Activated T-helper 17 cell treated with anti-CD3 and anti-CD28 coated beads, Interleukin-2, amount 50 U/mL, for 72 hours (primary cell): ENCODE measurements around the gene CYTL1. TPM values are rescaled to one million over a fixed set of nuclear protein-coding genes. Genes with fewer than 3 reads are reported as not detected.
"Not testable (repeated sequence)": the region's sequence is repeated elsewhere in the genome, so short reads cannot be mapped to it uniquely, and the experiment has no call there.

Source experiments
- ATAC-seq: fragments of 150-1000 bp; cut with Tn5 transposase; replicated peaks from 2 replicates; pipeline ENCODE4 v1.10.0; 2021; ENCODE audit warnings: mild to moderate bottlenecking, moderate library complexity
- H3K27ac Mint-ChIP-seq: one replicate; pipeline ENCODE4 v1.8.0; 2022; ENCODE audit warnings: mixed read lengths
- H3K27me3 Mint-ChIP-seq: one replicate; pipeline ENCODE4 v1.8.0; 2022; ENCODE audit warnings: mixed read lengths
- H3K36me3 Mint-ChIP-seq: one replicate; pipeline ENCODE4 v1.8.0; 2022; ENCODE audit warnings: low read depth, mild to moderate bottlenecking, mixed read lengths
- H3K4me1 Mint-ChIP-seq: one replicate; pipeline ENCODE4 v1.8.0; 2022; ENCODE audit warnings: mixed read lengths
- H3K4me3 Mint-ChIP-seq: one replicate; pipeline ENCODE4 v1.8.0; 2022; ENCODE audit warnings: mild to moderate bottlenecking, mixed read lengths
- H3K9me3 Mint-ChIP-seq: one replicate; pipeline ENCODE4 v1.8.0; 2022; ENCODE audit warnings: mixed read lengths
- total RNA-seq, 2 donors: library from RNA; stranded (reverse); gene quantifications; one replicate each; pipeline ENCODE4 v1.2.3, GENCODE V29; 2022

CYTL1 gene
- total RNA-seq, 2 donors from 2014 or later, result not detected

DNA sequence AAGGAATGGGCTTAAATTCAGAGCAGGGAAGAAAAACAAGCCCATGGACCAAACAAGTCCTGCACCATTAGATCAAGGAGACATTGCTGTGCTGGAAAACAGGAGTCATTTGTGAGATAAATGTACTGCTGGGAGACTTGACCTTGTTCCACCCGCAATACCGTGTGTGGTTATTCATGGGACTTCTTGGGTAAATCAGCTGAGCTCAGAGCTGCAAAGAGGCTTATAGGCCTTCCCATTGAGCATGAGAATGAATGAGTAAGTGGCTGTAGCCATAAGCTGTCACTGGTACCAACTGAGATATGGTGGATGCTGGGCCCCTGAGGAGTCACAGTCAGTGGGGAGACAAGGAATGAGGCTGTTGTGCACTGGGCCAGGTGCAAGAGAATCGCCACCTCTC, 2.3 kb upstream of the CYTL1 start:
- ATAC-seq, result no peak

DNA sequence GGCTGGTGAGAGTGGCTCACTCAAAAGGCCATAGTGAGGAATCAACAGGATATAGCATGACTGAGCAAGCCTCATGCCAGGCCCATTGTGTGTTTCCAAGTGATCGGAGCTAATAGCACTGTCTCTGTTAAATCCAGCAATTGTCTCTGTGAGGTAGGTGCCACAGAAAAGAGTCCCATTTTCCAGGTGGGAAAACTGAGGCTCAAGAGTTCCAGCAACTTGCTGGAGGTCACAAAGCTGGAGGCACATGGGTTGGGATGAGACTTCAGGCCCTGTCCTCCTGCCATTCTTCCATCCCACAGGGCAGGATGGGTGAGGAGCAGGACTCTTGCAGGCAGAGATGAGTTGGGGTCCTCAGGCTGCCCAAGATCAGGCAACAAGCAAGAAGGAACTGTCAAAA, 1.1 kb upstream of the CYTL1 start:
- H3K4me1 Mint-ChIP-seq, result no peaks in the 10 kb centered on the region
- no peak overlapping the region for H3K27ac Mint-ChIP-seq
- ATAC-seq, result no peak
- no peaks in the 10 kb centered on the region for H3K36me3 Mint-ChIP-seq
- no peak overlapping the region for H3K4me3 Mint-ChIP-seq
- peaks cover 23% of the 10 kb centered on the region for H3K27me3 Mint-ChIP-seq
- H3K9me3 Mint-ChIP-seq, result no peaks in the 10 kb centered on the region

More for the DNA sequence above, 2.3 kb upstream of the CYTL1 start:
- H3K27me3 Mint-ChIP-seq, result peaks cover 22% of the 10 kb centered on the region
- no peak overlapping the region for H3K27ac Mint-ChIP-seq
- no peaks in the 10 kb centered on the region for H3K9me3 Mint-ChIP-seq
- H3K4me3 Mint-ChIP-seq, result no peak overlapping the region
- no peaks in the 10 kb centered on the region for H3K36me3 Mint-ChIP-seq
- H3K4me1 Mint-ChIP-seq, result no peaks in the 10 kb centered on the region

DNA sequence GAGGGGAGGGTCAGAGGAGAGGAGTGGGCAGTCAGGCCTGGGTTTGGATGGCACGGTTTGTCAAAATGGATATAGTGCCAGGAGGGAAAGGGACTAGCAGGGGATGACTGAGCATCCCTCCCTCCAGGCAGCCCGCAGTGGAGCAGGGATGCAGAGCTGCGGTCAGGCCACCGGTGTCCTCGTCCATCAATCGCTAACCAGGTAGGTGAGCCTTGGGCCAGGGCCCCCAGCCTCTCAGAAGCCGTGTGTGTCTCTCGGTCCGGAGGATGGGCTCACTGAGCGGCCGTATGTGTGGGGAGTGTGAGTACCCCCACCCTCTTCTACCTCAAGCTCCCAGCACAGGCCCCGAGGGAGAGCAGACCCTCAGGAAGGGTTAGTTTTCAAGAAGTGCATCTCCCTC, 538 bp upstream of the CYTL1 start:
- H3K36me3 Mint-ChIP-seq, result no peaks in the 10 kb centered on the region

DNA sequence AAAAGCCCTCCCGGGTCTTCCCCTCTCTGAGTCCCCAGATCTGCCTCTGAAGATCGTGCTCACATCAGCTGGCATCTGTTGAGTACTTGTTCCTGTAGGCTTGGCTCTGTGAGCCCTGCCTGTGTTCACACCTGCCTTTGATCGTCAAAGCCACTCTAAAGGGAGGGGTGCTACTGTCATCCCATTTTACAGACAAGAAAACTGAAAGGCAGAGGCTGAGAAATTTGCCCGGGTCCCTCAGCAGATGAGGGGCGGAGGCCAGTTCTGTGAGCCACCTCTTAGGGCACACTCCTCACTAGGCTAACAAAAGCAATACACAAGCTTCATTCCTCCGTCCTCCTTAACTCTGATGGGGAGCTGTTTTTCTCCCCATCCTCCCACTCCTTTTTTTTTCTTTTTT, 655 bp downstream of the CYTL1 start:
- Mint-ChIP-seq H3K27ac (no peak overlapping the region), H3K36me3 (no peaks in the 10 kb centered on the region), H3K4me3 (no peak overlapping the region), H3K9me3 (no peaks in the 10 kb centered on the region), H3K4me1 (no peaks in the 10 kb centered on the region), H3K27me3 (peaks cover 27% of the 10 kb centered on the region)
- no peak for ATAC-seq

More for the DNA sequence above, 538 bp upstream of the CYTL1 start:
- Mint-ChIP-seq H3K9me3 (no peaks in the 10 kb centered on the region), H3K27me3 (peaks cover 23% of the 10 kb centered on the region), H3K4me3 (no peak overlapping the region), H3K27ac (no peak overlapping the region), H3K4me1 (no peaks in the 10 kb centered on the region)
- ATAC-seq, result no peak

DNA sequence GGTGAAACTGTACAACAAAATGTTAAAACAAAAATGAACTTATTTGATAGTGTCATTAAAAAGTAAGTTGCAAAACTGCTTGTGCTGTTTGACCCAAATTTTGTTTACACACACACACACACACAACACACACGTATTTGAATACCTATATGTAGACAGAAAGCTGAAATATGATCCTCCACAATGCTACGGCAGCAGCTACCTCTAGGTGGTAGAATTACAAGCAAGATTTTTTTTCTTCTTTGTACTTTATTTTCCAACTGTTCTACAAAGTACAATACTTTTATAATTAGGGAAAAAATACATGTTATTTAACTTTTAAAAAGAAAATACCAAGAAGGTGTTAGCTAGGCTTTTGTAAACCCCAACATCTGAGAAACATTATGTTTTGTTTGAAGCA, 1.2 kb downstream of the CYTL1 start:
- Mint-ChIP-seq H3K27me3 (peaks cover 31% of the 10 kb centered on the region), H3K36me3 (no peaks in the 10 kb centered on the region), H3K9me3 (no peaks in the 10 kb centered on the region), H3K4me3 (no peak overlapping the region), H3K27ac (no peak overlapping the region), H3K4me1 (no peaks in the 10 kb centered on the region)
- ATAC-seq, result no peak

DNA sequence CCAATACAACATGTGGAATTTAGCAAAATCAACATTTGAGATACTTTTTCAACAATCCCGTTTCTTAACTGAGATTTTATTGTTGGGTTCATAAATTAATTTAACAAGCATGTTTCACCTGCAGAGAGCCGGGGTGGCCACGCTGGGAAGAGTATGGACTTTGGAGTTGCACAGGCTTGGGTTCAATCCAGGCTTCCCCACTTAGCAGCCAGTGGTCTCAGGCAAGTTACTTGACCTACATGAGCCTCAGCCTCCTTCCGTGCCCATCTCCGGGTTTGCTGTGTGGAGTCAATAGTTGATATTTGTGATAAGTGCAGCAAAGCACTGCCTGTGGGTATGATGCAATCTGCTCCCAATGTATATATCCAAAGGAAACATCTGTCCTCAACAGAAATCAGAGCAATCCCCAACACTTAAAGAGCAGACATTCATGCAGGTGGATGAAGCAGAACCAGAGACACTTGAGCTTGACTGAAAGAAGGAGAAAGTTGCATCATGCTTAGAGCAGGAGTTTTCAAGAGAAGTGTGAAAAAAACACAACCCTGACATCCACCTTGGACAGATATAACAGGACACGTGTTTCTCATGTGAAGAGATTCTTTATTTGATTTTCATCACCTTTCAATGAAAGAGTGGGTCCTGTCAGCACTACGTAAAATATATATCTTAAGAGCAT, 5.1 kb downstream of the CYTL1 start:
- Mint-ChIP-seq H3K4me1 (no peaks in the 10 kb centered on the region), H3K9me3 (no peaks in the 10 kb centered on the region), H3K27ac (no peak overlapping the region), H3K27me3 (peaks cover 45% of the 10 kb centered on the region), H3K4me3 (no peak overlapping the region), H3K36me3 (no peaks in the 10 kb centered on the region)
- no peak for ATAC-seq

DNA sequence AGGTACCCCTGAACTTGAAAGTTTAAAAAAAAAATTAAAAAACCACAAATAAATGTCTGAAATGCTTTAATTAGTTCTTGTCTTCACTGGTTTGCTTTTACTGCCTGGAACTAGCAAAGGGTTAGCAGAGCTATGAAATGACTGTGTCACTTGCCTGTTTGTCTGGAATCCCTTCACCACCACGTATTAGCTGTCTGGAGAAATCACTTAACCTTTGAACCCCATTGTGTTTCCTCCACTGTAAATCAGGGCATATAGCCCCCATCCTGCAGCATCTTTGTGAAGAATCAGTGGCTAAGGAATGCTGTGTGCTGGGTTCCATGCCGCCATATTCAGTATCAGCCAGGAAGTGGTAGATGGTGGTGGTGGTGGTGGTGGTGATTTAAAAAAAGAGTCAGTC, 6.3 kb downstream of the CYTL1 start:
- Mint-ChIP-seq H3K27me3 (peaks cover 52% of the 10 kb centered on the region), H3K36me3 (no peaks in the 10 kb centered on the region), H3K9me3 (no peaks in the 10 kb centered on the region), H3K4me1 (no peaks in the 10 kb centered on the region), H3K4me3 (no peak overlapping the region), H3K27ac (no peak overlapping the region)
- ATAC-seq, result no peak

DNA sequence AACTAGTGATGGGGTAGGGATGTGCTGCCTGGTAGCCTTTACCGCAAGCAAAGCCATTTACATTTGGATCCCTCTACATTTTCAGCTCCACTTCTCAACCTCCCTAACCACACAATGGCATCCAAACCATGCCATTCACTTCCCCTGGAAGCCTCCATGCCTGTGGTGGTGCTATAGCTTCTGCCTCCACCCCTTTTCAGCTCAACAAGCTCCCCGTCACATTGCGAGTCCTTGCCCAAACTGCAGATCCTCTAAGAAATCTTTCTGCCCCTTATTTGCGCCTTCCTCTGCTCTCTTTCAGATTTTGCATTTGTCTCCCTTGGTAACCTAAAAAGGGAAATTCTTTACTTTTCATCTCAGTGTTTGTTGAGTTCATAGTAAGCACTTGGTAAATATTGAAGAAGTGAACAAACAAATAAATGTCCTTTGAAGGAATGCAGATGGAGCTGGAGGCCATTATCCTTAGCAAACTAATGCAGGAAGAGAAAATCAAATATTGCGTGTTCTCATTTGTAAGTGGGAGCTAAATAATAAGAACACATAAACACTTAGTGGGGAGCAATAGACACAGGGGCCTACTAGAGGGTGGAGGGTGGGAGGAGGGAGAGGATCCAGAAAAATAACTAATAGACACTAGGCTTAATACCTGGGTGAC, 6.9 kb downstream of the CYTL1 start:
- no peaks in the 10 kb centered on the region for H3K9me3 Mint-ChIP-seq
- no peak for ATAC-seq
- H3K27me3 Mint-ChIP-seq, result peaks cover 49% of the 10 kb centered on the region
- H3K4me3 Mint-ChIP-seq, result no peak overlapping the region
- H3K27ac Mint-ChIP-seq, result no peak overlapping the region
- no peaks in the 10 kb centered on the region for H3K36me3 Mint-ChIP-seq
- no peaks in the 10 kb centered on the region for H3K4me1 Mint-ChIP-seq

DNA sequence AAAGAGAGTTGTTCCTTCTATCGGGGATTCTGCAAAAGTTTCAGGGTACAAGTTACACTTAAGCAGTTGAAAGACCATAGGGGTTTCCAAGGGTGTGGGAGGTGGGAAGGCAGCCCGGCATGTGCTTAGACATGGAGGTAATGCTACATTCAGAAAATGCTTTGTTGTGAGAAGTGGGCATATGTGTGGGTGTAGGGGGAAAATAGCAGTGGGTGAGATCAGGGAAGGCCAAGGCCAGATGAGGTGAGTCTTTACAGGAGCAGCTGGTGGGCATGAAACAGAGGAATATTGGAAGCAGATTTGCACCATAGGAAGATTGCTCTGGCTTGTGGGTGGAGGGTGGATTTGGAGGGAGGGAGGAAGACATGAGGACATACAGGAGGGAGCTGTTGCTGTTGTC, 8.3 kb downstream of the CYTL1 start:
- Mint-ChIP-seq H3K9me3 (no peaks in the 10 kb centered on the region), H3K36me3 (no peaks in the 10 kb centered on the region), H3K4me3 (no peak overlapping the region), H3K4me1 (no peaks in the 10 kb centered on the region), H3K27me3 (peaks cover 36% of the 10 kb centered on the region), H3K27ac (no peak overlapping the region)
- ATAC-seq, result no peak

DNA sequence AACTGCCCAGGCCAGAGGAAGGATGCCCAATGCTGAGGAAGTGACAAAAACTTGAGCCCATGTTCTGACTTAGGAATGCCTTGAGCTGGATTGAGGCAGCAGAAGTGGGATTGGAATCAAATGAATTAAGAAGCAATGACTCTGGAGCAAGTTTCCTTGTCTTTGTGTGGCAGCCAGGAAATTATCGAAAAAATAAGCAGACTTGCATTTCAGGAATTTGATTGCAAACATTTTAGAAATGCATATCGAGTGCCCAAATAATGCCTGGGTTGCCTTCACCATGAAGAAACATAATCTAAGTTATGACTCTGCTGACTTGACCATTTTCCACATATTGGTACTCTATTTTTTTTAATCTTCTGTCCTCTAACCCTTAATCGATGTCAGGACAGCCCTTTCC, 9.5 kb downstream of the CYTL1 start:
- H3K9me3 Mint-ChIP-seq, result no peaks in the 10 kb centered on the region
- no peak for ATAC-seq
- H3K27ac Mint-ChIP-seq, result no peak overlapping the region
- no peaks in the 10 kb centered on the region for H3K4me1 Mint-ChIP-seq
- no peak overlapping the region for H3K4me3 Mint-ChIP-seq
- peaks cover 35% of the 10 kb centered on the region for H3K27me3 Mint-ChIP-seq
- no peaks in the 10 kb centered on the region for H3K36me3 Mint-ChIP-seq

DNA sequence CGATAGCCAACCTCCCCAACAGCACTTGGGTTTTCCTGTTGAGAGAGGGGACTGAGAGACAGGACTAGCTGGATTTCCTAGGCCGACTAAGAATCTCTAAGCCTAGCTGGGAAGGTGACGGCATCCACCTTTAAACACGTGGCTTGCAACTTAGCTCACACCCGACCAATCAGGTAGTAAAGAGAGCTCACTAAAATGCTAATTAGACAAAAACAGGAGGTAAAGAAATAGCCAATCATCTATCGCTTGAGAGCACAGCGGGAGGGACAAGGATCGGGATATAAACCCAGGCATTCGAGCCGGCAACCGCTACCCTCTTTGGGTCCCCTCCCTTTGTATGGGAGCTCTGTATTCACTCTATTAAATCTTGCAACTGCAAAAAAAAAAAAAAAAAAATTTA, 12.3 kb downstream of the CYTL1 start:
- not testable (repeated sequence) for H3K4me3 Mint-ChIP-seq, H3K4me1 Mint-ChIP-seq, H3K27ac Mint-ChIP-seq, ATAC-seq, H3K36me3 Mint-ChIP-seq, H3K9me3 Mint-ChIP-seq
- H3K27me3 Mint-ChIP-seq, result peaks cover 40% of the 10 kb centered on the region

DNA sequence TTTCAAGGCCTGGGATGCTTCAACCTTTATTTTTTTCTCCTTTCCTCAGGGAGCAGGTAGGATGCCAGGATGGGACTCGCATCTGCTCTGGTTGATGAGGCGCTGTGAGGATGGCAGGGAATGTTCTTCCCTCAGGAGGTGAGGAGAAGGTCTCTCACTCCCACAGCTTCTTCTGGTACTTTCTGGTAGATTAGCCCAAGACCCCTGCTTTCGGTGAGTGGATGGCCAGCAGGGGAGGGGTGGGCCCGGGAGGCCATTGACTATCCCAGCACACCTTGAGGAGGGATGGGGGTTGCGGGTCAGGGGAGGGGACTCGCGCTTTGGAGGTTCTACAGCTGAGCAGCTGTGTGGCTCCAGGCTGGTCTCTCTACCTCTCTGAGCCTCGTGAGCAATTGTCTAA, 14.8 kb downstream of the CYTL1 start:
- Mint-ChIP-seq H3K4me3 (no peak overlapping the region), H3K9me3 (no peaks in the 10 kb centered on the region), H3K27me3 (peaks cover 40% of the 10 kb centered on the region), H3K36me3 (no peaks in the 10 kb centered on the region), H3K4me1 (no peaks in the 10 kb centered on the region), H3K27ac (no peak overlapping the region)
- no peak for ATAC-seq

DNA sequence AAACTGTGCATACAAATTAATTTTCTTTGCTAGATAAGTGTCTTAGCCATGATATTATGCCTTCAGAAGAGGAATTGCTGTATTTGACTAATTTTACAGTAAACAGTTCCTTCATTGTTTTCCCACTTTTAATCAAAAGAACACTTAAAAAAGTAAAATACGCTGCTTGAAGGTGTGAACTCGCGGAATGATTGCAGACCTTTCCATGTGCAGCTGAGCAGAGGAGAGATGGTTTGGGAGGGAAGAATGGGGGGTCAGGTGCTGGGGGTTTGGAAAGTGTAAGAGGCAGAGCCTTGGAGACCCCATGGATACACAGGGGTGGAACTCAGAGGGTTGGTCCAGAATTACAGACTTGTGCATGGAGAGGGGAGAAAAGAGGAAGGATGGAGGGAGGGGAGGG, 15.3 kb downstream of the CYTL1 start:
- Mint-ChIP-seq H3K4me3 (no peak overlapping the region), H3K36me3 (no peaks in the 10 kb centered on the region), H3K27me3 (peaks cover 40% of the 10 kb centered on the region), H3K27ac (no peak overlapping the region), H3K4me1 (no peaks in the 10 kb centered on the region), H3K9me3 (no peaks in the 10 kb centered on the region)
- ATAC-seq, result no peak

DNA sequence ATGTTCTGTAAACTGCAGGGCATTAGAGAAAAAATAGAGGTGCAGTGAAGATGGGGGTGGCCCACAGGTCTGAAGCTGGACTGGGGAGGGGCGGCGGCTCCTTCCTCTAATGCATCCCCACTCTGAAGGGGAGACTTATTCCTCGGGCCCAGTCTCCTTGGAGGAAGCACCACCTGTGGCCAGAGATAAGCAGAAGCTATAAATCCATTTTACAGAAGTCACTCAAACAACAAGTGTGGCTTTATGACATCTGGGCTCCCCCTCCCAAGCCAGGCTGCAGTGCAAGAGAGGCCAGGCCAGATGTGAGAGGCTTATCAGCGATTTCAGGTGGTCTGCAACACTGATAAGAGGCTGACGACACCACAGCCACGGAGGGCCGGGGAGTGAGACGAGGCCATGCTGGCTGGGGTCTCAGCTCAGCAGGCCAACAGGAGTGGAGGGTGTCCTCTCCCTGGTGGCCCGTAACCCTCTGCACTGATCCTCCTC, 15.8 kb downstream of the CYTL1 start:
- H3K36me3 Mint-ChIP-seq, result no peaks in the 10 kb centered on the region
- H3K27me3 Mint-ChIP-seq, result peaks cover 39% of the 10 kb centered on the region
- H3K4me1 Mint-ChIP-seq, result no peaks in the 10 kb centered on the region
- no peak overlapping the region for H3K27ac Mint-ChIP-seq
- ATAC-seq, result no peak
- no peak overlapping the region for H3K4me3 Mint-ChIP-seq
- H3K9me3 Mint-ChIP-seq, result no peaks in the 10 kb centered on the region

DNA sequence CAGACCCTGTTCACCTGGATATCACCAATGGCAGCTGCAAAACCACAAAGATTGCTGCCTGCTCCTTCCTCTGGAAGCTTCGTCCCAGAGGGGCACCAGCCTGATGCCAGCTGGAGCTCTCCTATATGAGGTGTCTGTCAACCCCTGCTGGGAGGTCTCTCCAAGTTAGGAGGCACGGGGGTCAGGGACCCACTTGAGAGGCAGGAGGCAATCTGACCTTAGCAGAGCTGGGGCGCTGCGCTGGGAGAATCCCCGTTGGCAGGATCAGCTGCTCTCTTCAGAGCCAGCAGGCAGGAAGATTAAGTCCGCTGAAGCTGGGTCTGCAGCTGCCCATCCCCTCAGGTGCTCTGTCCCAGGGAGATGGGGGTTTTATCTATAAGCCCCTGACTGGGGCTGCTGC, 17.6 kb downstream of the CYTL1 start:
- not testable (repeated sequence) for H3K9me3 Mint-ChIP-seq, H3K4me1 Mint-ChIP-seq, H3K4me3 Mint-ChIP-seq, H3K36me3 Mint-ChIP-seq, H3K27ac Mint-ChIP-seq, ATAC-seq
- H3K27me3 Mint-ChIP-seq, result peaks cover 36% of the 10 kb centered on the region
